Measurements from ENCODE around the gene ITPR1. TPM values are rescaled to one million over a fixed set of nuclear protein-coding genes. Genes with fewer than 3 reads are reported as not detected.

ITPR1 gene
- total and polyA plus RNA-seq, 2 experiments from 2014 or later = 1.4 to 2.5 TPM

DNA sequence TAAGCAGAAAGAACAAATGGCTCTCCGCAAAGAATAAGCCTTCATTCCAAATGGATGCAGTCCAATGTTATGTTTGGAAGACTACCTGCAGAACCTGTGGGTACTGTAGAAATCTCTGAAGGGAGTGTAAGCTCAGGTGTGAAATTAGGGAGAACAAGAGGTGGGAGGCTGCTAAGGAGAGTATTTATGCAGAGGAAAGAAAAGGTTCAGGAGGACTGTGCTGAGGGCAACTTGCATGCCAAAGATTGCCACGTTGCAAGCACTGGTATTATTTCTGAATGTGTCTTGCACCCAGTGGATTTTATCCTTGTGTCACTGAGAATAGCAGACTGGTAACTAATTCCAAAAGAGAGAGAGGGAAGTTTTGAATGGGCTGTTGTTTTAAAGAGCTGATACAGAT, 144.1 kb downstream of the ITPR1 start:
- no peaks in the 10 kb centered on the region for H3K4me1 ChIP-seq (ENCODE audit: insufficient read depth)
- no peak overlapping the region for H2AFZ ChIP-seq
- no peak overlapping the region for H3K4me2 ChIP-seq (ENCODE audit: unreplicated experiment)
- no peak overlapping the region for H3K27ac ChIP-seq
- no peak overlapping the region for H3K9ac ChIP-seq
- no peaks in the 10 kb centered on the region for H3K27me3 ChIP-seq (replicated peaks; ENCODE audit: insufficient read depth)
- H3K4me3 ChIP-seq = no peak overlapping the region
- 51 to 53% methylated on average over 2 of the region's 2 CpGs for WGBS, 2 experiments (ENCODE audit: low coverage in 1 of 2, low lambda C conversion rate in 2 of 2, missing lambda C conversion rate in 2 of 2)
- TF ChIP-seq EZH2 (IDR thresholded peaks at IDR 0.05; ENCODE audit: insufficient read depth, poor library complexity, severe bottlenecking) = no peak
- TF ChIP-seq EZH2phosphoT487 (IDR thresholded peaks at IDR 0.05; ENCODE audit: insufficient read depth, low read depth) = no peak
- in situ Hi-C loops (cut with MboI) = no loop called here
- H3K36me3 ChIP-seq (ENCODE audit: low read depth) = no peaks in the 10 kb centered on the region
- H3K79me2 ChIP-seq (ENCODE audit: insufficient read depth) = no peaks in the 10 kb centered on the region
- no peaks in the 10 kb centered on the region for H3F3A ChIP-seq (ENCODE audit: insufficient read depth)
- H4K20me1 ChIP-seq (ENCODE audit: insufficient read depth) = no peaks in the 10 kb centered on the region
- no peaks in the 10 kb centered on the region for H3K9me3 ChIP-seq (ENCODE audit: low read depth)
- DNase-seq = no peak
- no peaks in the 10 kb centered on the region for H3K9me2 ChIP-seq (ENCODE audit: insufficient read depth)

DNA sequence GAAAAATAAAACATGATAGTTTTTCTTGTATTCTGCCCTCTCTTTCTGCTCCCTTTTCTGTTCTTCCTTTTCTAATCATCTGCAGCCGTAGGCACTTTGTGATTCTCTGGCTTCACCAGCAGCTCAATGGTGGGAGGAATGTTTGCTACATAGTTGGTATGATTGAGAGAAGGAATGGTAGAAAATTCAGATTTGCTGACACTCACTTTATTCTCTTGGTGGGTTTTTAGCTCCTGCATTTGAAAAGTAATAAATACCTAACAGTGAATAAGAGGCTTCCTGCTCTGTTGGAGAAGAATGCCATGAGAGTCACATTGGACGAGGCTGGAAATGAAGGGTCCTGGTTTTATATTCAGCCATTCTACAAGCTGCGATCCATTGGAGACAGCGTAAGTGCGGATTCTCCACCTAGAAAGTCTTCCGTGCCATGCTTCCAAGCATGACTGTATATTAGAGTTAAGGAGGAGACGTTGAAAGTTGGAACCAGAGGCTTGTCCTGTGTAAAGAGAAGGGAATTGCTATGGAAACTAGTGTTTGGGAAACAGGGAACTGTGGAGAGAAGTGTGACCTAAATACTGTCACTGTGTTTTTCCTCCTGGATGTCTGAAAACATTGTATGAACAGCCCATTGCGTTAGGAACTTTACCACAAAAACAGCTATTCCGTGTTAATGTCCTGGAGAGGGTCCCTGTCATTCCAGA, 148.9 kb downstream of the ITPR1 start:
- Histone ChIP-seq H3K4me3 (no peak overlapping the region), H3K9me3 (ENCODE audit: low read depth) (no peaks in the 10 kb centered on the region), H3K36me3 (ENCODE audit: low read depth) (no peaks in the 10 kb centered on the region), H3K4me1 (ENCODE audit: insufficient read depth) (no peaks in the 10 kb centered on the region), H4K20me1 (ENCODE audit: insufficient read depth) (no peaks in the 10 kb centered on the region), H3K27ac (no peak overlapping the region), H3K9me2 (ENCODE audit: insufficient read depth) (no peaks in the 10 kb centered on the region), H3K79me2 (ENCODE audit: insufficient read depth) (no peaks in the 10 kb centered on the region), H3K9ac (no peak overlapping the region), H2AFZ (no peak overlapping the region), H3K27me3 (replicated peaks; ENCODE audit: insufficient read depth) (no peaks in the 10 kb centered on the region), H3K4me2 (ENCODE audit: unreplicated experiment) (no peak overlapping the region), H3F3A (ENCODE audit: insufficient read depth) (no peaks in the 10 kb centered on the region)
- no peak for DNase-seq
- TF ChIP-seq EZH2phosphoT487 (IDR thresholded peaks at IDR 0.05; ENCODE audit: insufficient read depth, low read depth) (no peak), EZH2 (IDR thresholded peaks at IDR 0.05; ENCODE audit: insufficient read depth, poor library complexity, severe bottlenecking) (no peak)
- in situ Hi-C loops (cut with MboI) = loop anchor here (5.0 kb wide), 1 partner anchor 290 kb away; no protein-coding TSS in a partner anchor
- 86 to 87% methylated on average over 9 of the region's 9 CpGs for WGBS, 2 experiments (ENCODE audit: low coverage in 1 of 2, low lambda C conversion rate in 2 of 2, missing lambda C conversion rate in 2 of 2)

DNA sequence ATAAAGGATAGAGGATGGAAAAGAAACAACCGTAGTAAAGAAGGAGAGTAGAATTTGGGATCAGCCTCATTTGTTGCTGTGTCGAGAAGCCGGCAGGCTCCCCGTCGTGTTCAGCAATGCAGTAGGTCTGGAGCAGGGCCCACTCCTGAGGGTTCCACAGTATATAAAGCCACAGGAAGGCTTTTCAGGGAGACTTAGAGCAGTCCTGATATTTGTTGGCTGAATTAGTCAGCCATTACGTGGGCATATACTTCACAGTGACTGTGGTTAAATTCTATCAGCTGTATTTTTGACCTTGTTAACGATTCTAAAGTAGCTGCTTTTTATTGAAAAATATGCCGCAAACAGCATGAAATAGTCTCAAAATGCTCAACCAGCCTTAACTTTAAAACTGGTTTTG, 149.5 kb downstream of the ITPR1 start:
- Histone ChIP-seq H3K36me3 (ENCODE audit: low read depth) (no peaks in the 10 kb centered on the region), H3F3A (ENCODE audit: insufficient read depth) (no peaks in the 10 kb centered on the region), H3K9me3 (ENCODE audit: low read depth) (no peaks in the 10 kb centered on the region), H3K79me2 (ENCODE audit: insufficient read depth) (no peaks in the 10 kb centered on the region), H2AFZ (no peak overlapping the region), H4K20me1 (ENCODE audit: insufficient read depth) (no peaks in the 10 kb centered on the region), H3K9me2 (ENCODE audit: insufficient read depth) (no peaks in the 10 kb centered on the region), H3K27me3 (replicated peaks; ENCODE audit: insufficient read depth) (no peaks in the 10 kb centered on the region), H3K4me1 (ENCODE audit: insufficient read depth) (no peaks in the 10 kb centered on the region), H3K27ac (no peak overlapping the region), H3K4me2 (ENCODE audit: unreplicated experiment) (no peak overlapping the region), H3K4me3 (no peak overlapping the region), H3K9ac (no peak overlapping the region)
- no peak for TF ChIP-seq EZH2phosphoT487 (IDR thresholded peaks at IDR 0.05; ENCODE audit: insufficient read depth, low read depth)
- TF ChIP-seq EZH2 (IDR thresholded peaks at IDR 0.05; ENCODE audit: insufficient read depth, poor library complexity, severe bottlenecking) = no peak
- WGBS, 2 experiments (ENCODE audit: low coverage in 1 of 2, low lambda C conversion rate in 2 of 2, missing lambda C conversion rate in 2 of 2) = 84 to 89% methylated on average over 8 of the region's 8 CpGs
- no peak for DNase-seq
- in situ Hi-C loops (cut with MboI) = loop anchor here (5.0 kb wide), 1 partner anchor 290 kb away; no protein-coding TSS in a partner anchor

DNA sequence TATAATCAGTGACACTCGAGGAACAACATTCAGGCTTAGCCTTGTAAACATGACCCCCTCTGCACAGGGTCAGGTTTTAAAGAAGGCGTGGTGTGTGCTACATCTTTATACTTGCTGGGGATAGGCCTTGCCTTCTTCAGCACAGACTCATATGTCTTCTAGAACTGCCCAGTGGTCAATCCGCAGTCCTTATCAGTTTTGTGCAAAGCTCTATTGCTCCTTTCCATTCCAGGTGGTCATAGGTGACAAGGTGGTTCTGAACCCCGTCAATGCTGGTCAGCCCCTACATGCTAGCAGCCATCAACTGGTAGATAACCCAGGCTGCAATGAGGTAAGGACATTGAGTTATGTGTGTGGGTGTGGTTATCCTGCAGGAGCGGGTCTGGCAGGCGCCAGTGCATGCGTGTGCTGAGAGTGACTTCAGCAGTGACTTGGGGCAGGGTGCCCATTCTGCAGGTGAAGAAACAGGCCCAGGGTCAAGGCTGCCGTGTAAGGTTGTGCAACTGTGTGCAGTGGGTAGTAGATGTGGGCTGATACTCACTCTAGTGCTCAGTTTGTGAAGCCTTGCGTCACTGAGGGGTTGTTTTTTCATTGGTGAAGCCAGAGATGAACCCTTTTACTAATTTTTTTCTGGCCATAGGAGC, 150.9 kb downstream of the ITPR1 start:
- Histone ChIP-seq H4K20me1 (ENCODE audit: insufficient read depth) (no peaks in the 10 kb centered on the region), H3K9me2 (ENCODE audit: insufficient read depth) (no peaks in the 10 kb centered on the region), H3K4me3 (no peak overlapping the region), H2AFZ (no peak overlapping the region), H3K27ac (no peak overlapping the region), H3F3A (ENCODE audit: insufficient read depth) (no peaks in the 10 kb centered on the region), H3K36me3 (ENCODE audit: low read depth) (no peaks in the 10 kb centered on the region), H3K4me1 (ENCODE audit: insufficient read depth) (no peaks in the 10 kb centered on the region), H3K27me3 (replicated peaks; ENCODE audit: insufficient read depth) (no peaks in the 10 kb centered on the region), H3K4me2 (ENCODE audit: unreplicated experiment) (no peak overlapping the region), H3K9me3 (ENCODE audit: low read depth) (no peaks in the 10 kb centered on the region), H3K79me2 (ENCODE audit: insufficient read depth) (no peaks in the 10 kb centered on the region), H3K9ac (no peak overlapping the region)
- in situ Hi-C loops (cut with MboI) = loop anchor here (5.0 kb wide), 1 partner anchor 292 kb away; no protein-coding TSS in a partner anchor
- no peak for DNase-seq
- no peak for TF ChIP-seq EZH2phosphoT487 (IDR thresholded peaks at IDR 0.05; ENCODE audit: insufficient read depth, low read depth)
- WGBS, 2 experiments (ENCODE audit: low coverage in 1 of 2, low lambda C conversion rate in 2 of 2, missing lambda C conversion rate in 2 of 2) = 86 to 87% methylated on average over 9 of the region's 9 CpGs
